HepG2 (cell line): ENCODE results near the gene STK11. TPM values are rescaled to one million over a fixed set of nuclear protein-coding genes. Genes with fewer than 3 reads are reported as not detected.
A peak's percentile ranks its signal among the peaks of the same experiment; 100 is the strongest.

Experiments
- ATAD3A ChIP-seq: sonication (generic); formaldehyde crosslinking; IDR thresholded peaks from 2 replicates; pipeline ENCODE4 v1.4.0; 2020; ENCODE audit warnings: missing genetic modification reagents
- ATF3 ChIP-seq: sonication (generic); formaldehyde crosslinking; IDR thresholded peaks from 2 replicates; pipeline ENCODE4 v1.4.0; 2020; ENCODE audit warnings: missing genetic modification reagents
- CAMTA2 ChIP-seq: sonication (generic); formaldehyde crosslinking; IDR thresholded peaks from 2 replicates; pipeline ENCODE4 v1.4.0; 2020; ENCODE audit warnings: mild to moderate bottlenecking, missing genetic modification reagents, borderline replicate concordance
- CHD4 ChIP-seq: fragments of 200-600 bp; sonication (generic); IDR thresholded peaks from 2 replicates; pipeline ENCODE4 v1.7.0; 2017; ENCODE audit warnings: mild to moderate bottlenecking, low read length, borderline replicate concordance
- FOXA3 ChIP-seq: IDR thresholded peaks from 2 replicates; pipeline ENCODE4 v1.6.1; 2016; ENCODE audit warnings: missing genetic modification reagents, missing compliant biosample characterization
- NFE2L2 ChIP-seq: fragments of 150-350 bp; IDR thresholded peaks from 2 replicates; pipeline ENCODE4 v1.6.1; 2014; ENCODE audit warnings: low read length
- POLR2AphosphoS2 ChIP-seq: IDR thresholded peaks from 2 replicates; pipeline ENCODE4 v1.6.1; 2011; ENCODE audit warnings: low read depth, low read length, improper control_type of control experiment
- RBM39 ChIP-seq: fragments of 200-400 bp; formaldehyde crosslinking; IDR thresholded peaks from one replicate; pipeline ENCODE4 v1.6.1; 2018; ENCODE audit warnings: antibody characterized with exemption, mild to moderate bottlenecking, low read depth, low read length; ENCODE audit not compliant: poor library complexity, severe bottlenecking
- SNAPC2 ChIP-seq: sonication (generic); formaldehyde crosslinking; IDR thresholded peaks from 2 replicates; pipeline ENCODE4 v1.8.1; 2022; ENCODE audit warnings: mild to moderate bottlenecking, missing genetic modification reagents
- THAP11 ChIP-seq: IDR thresholded peaks from 2 replicates; pipeline ENCODE4 v1.6.1; 2016; ENCODE audit warnings: missing biosample characterization, missing genetic modification reagents
- YEATS4 ChIP-seq: sonication (generic); formaldehyde crosslinking; IDR thresholded peaks from 2 replicates; pipeline ENCODE4 v1.4.0; 2020; ENCODE audit warnings: missing genetic modification reagents, borderline replicate concordance
- ZBTB33 ChIP-seq: sonication (generic); formaldehyde crosslinking; IDR thresholded peaks from 2 replicates; pipeline ENCODE4 v1.4.0; 2020; ENCODE audit warnings: missing genetic modification reagents
- ZFP41 ChIP-seq: sonication (generic); formaldehyde crosslinking; IDR thresholded peaks from 2 replicates; pipeline ENCODE4 v1.4.0; 2020; ENCODE audit warnings: mild to moderate bottlenecking, missing genetic modification reagents, borderline replicate concordance
- ZIK1 ChIP-seq: sonication (generic); formaldehyde crosslinking; IDR thresholded peaks from 2 replicates; pipeline ENCODE4 v1.5.0; 2020; ENCODE audit warnings: mild to moderate bottlenecking, low read depth, missing genetic modification reagents, borderline replicate concordance
- ZNF205 ChIP-seq: IDR thresholded peaks from 2 replicates; pipeline ENCODE4 v1.6.1; 2018; ENCODE audit warnings: missing biosample characterization, missing genetic modification reagents
- ZNF207 ChIP-seq: fragments of 450-650 bp; IDR thresholded peaks from 2 replicates; pipeline ENCODE4 v1.6.1; 2016; ENCODE audit warnings: antibody characterized with exemption, borderline replicate concordance
- ZNF296 ChIP-seq: sonication (generic); formaldehyde crosslinking; conservative IDR thresholded peaks from 2 replicates; pipeline ENCODE4 v1.5.0; 2020; ENCODE audit warnings: mild to moderate bottlenecking, missing genetic modification reagents
- ZNF367 ChIP-seq: sonication (generic); formaldehyde crosslinking; IDR thresholded peaks from 2 replicates; pipeline ENCODE4 v1.4.0; 2020; ENCODE audit warnings: missing genetic modification reagents, borderline replicate concordance
- ZNF501 ChIP-seq: sonication (generic); formaldehyde crosslinking; IDR thresholded peaks from 2 replicates; pipeline ENCODE4 v1.5.1; 2020; ENCODE audit warnings: mild to moderate bottlenecking, moderate library complexity, missing genetic modification reagents
- ZNF597 ChIP-seq: sonication (generic); formaldehyde crosslinking; IDR thresholded peaks from 2 replicates; pipeline ENCODE4 v1.5.0; 2020; ENCODE audit warnings: missing genetic modification reagents
- polyA plus RNA-seq, 8 experiments: library from polyadenylated mRNA; depleted of rRNA in 3 of 8; stranded (reverse) in 7 of 8; unstranded in 1 of 8; fragments of >200 nt; fragmentation: Illumina TruSeq in 4 of 8; extraction: Trizol in 4 of 8; gene quantifications; 2 replicates each; pipeline versions ENCODE4 v1.2.1 to v1.2.3, GENCODE V29; 2011 to 2016; ENCODE audit warnings: low read depth in 4 of 8, missing spikeins in 1 of 8, mixed read lengths in 1 of 8; ENCODE audit not compliant: insufficient read depth in 1 of 8
- total RNA-seq, 5 experiments: library from RNA; depleted of rRNA; stranded (reverse); fragments of >200 nt; fragmentation: Illumina TruSeq; extraction: Trizol; gene quantifications; 2 replicates each; pipeline ENCODE4 v1.2.3, GENCODE V29; 2016; ENCODE audit warnings: low read depth in 1 of 5
- TF ChIP-seq, protein P1 (sequence below): IDR thresholded peaks from 2 replicates; pipeline ENCODE4 v1.4.0; 2020; ENCODE audit warnings: mild to moderate bottlenecking, missing genetic modification reagents
- TF ChIP-seq, protein P2 (sequence below): sonication (generic); formaldehyde crosslinking; IDR thresholded peaks from 2 replicates; pipeline ENCODE4 v1.4.0; 2020; ENCODE audit warnings: mild to moderate bottlenecking, missing genetic modification reagents

The STK11 gene
- total and polyA plus RNA-seq, 2 of the 13 experiments (the other 11 are each of a cell fraction or from before 2014, with no cell fraction given): 27.5 to 43.6 TPM

DNA sequence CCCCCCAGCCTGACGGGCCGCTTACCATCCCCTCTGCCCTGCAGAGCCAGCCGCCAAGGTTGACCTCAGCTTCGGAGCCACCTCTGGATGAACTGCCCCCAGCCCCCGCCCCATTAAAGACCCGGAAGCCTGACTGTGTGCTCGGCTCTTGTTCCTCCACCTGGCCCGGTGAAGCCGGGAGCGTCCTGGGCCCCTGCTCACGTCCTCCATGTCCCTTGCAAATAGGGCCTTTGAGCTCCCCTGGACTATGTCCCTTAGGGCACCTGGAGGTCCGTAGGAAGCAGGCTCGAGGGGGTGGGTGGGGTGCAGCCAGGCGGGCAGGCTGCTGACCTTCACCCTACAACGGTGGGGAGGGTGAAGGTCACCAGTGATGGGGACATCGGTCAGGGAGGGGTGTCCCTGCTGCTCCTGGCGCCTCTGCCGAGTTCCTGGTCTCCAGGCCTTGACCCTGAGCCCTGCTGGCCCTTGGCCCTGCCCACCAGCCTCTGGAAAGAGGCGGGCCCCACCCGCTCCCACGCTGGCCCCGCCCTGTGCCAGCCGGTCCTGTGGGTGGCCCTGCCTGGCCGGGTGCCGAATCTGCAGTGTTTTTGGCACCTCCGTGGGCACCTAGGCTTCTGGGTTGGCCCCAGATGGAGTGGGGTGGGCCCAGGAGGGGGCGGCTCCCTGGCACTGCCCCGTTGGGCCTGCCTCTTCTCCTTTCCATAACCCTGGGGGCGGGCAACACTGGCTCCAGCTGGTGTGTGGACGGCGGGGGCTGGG is 39.3 kb downstream of the STK11 start (continued):
- TF ChIP-seq, protein P1, sequence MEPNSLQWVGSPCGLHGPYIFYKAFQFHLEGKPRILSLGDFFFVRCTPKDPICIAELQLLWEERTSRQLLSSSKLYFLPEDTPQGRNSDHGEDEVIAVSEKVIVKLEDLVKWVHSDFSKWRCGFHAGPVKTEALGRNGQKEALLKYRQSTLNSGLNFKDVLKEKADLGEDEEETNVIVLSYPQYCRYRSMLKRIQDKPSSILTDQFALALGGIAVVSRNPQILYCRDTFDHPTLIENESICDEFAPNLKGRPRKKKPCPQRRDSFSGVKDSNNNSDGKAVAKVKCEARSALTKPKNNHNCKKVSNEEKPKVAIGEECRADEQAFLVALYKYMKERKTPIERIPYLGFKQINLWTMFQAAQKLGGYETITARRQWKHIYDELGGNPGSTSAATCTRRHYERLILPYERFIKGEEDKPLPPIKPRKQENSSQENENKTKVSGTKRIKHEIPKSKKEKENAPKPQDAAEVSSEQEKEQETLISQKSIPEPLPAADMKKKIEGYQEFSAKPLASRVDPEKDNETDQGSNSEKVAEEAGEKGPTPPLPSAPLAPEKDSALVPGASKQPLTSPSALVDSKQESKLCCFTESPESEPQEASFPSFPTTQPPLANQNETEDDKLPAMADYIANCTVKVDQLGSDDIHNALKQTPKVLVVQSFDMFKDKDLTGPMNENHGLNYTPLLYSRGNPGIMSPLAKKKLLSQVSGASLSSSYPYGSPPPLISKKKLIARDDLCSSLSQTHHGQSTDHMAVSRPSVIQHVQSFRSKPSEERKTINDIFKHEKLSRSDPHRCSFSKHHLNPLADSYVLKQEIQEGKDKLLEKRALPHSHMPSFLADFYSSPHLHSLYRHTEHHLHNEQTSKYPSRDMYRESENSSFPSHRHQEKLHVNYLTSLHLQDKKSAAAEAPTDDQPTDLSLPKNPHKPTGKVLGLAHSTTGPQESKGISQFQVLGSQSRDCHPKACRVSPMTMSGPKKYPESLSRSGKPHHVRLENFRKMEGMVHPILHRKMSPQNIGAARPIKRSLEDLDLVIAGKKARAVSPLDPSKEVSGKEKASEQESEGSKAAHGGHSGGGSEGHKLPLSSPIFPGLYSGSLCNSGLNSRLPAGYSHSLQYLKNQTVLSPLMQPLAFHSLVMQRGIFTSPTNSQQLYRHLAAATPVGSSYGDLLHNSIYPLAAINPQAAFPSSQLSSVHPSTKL (CRISPR knock-in tag): peak; percentile 80
- TF ChIP-seq, protein P2, sequence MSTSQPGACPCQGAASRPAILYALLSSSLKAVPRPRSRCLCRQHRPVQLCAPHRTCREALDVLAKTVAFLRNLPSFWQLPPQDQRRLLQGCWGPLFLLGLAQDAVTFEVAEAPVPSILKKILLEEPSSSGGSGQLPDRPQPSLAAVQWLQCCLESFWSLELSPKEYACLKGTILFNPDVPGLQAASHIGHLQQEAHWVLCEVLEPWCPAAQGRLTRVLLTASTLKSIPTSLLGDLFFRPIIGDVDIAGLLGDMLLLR (CRISPR knock-in tag): 0 out of 2 replicates have a peak, but pooled peaks have one; percentile 12
- TF ChIP-seq NFE2L2 (no peak), YEATS4 (CRISPR knock-in tag) (peak; percentile 79), ZBTB33 (CRISPR knock-in tag) (peak; percentile 61; the same call in 1 of the 2 replicates), THAP11 (CRISPR knock-in tag) (peak; percentile 81; the same call in 1 of the 2 replicates), CAMTA2 (CRISPR knock-in tag) (no peak; the same call in 1 of the 2 replicates), ZFP41 (CRISPR knock-in tag) (no peak), POLR2AphosphoS2 (no peak), ZNF501 (peak; percentile 89), ZNF597 (CRISPR knock-in tag) (no peak), ZNF205 (CRISPR knock-in tag) (peak; percentile 70), SNAPC2 (CRISPR knock-in tag) (no peak), ATAD3A (no peak), ZNF367 (CRISPR knock-in tag) (0 out of 2 replicates have a peak, but pooled peaks have one; percentile 20), CHD4 (no peak; the same call in 1 of the 2 replicates), ATF3 (0 out of 2 replicates have a peak, but pooled peaks have one; percentile 39), ZIK1 (CRISPR knock-in tag) (no peak), RBM39 (no peak), ZNF296 (CRISPR knock-in tag) (0 out of 2 replicates have a peak, but pooled peaks have one; percentile 19), ZNF207 (no peak), FOXA3 (peak; percentile 75)
